Gastrocnemius medialis (tissue), 4 donors: ENCODE data around the gene CNDP1. TPM values are rescaled to one million over a fixed set of nuclear protein-coding genes. Genes with fewer than 3 reads are reported as not detected.

Experiments used
- ATAC-seq, 2 donors: fragments of 150-250 bp; one replicate each; pipeline ENCODE4 v1.9.1; 2016
- DNase-seq, 2 donors: peaks; one replicate each; pipeline ENCODE4 v3.0.0-alpha.2; 2019
- H3K27ac ChIP-seq, 4 donors: fragments of 200-600 bp; sonication (generic); 1 replicate in 1 of 4; 2 replicates in 3 of 4; pipeline ENCODE4 v1.5.1; 2016 to 2018; ENCODE audit warnings: mild to moderate bottlenecking in 2 of 4, moderate library complexity in 1 of 4
- H3K27me3 ChIP-seq, 3 donors: fragments of 200-600 bp; sonication (generic) in 2 of 3; 1 replicate in 1 of 3; 2 replicates in 2 of 3; pipeline versions ENCODE4 v1.5.1 to v1.6.0; 2016 to 2019; ENCODE audit warnings: mild to moderate bottlenecking in 1 of 3, moderate library complexity in 1 of 3
- H3K36me3 ChIP-seq, 2 donors: fragments of 200-600 bp; sonication (generic) in 1 of 2; one replicate each; pipeline ENCODE4 v1.5.1; 2017 to 2018
- H3K4me1 ChIP-seq, 2 donors: fragments of 200-600 bp; sonication (generic) in 1 of 2; one replicate each; pipeline ENCODE4 v1.5.1; 2016 to 2017; ENCODE audit warnings: mild to moderate bottlenecking in 2 of 2
- H3K4me3 ChIP-seq, 4 donors: fragments of 200-600 bp; sonication (generic) in 3 of 4; 1 replicate in 1 of 4; 2 replicates in 3 of 4; pipeline ENCODE4 v1.5.1; 2016 to 2019; ENCODE audit warnings: mild to moderate bottlenecking in 2 of 4
- H3K9me3 ChIP-seq, 3 donors: fragments of 200-600 bp; sonication (generic) in 2 of 3; 1 replicate in 1 of 3; 2 replicates in 2 of 3; pipeline ENCODE4 v1.5.1; 2016 to 2019
- POLR2A ChIP-seq, 2 donors: fragments of 450-650 bp; IDR thresholded peaks; one replicate each; pipeline ENCODE4 v1.6.1; 2017; ENCODE audit warnings: antibody characterized with exemption in 2 of 2, mild to moderate bottlenecking in 2 of 2, moderate library complexity in 2 of 2
- in situ Hi-C, 4 donors: fragments of 200-750 bp; cut with MboI; loops; one replicate each; pipeline versions ENCODE4 v1.15.0 to v1.8.0; 2017; ENCODE audit warnings: low sequenced_read_pairs in 4 of 4
- intact Hi-C: fragments of 100-400 bp; cut with DNase I; formaldehyde crosslinking; loops from one replicate; pipeline ENCODE4 v1.15.1; 2023; ENCODE audit warnings: low total_unique reads
- total RNA-seq, 4 donors: library from RNA; depleted of rRNA; stranded (reverse); fragments of >200 nt; gene quantifications; one replicate each; pipeline versions ENCODE4 v1.1.0 to v1.2.3, GENCODE V29; 2016
- TF ChIP-seq, protein P1 (sequence below), 5 experiments: fragments of 450-650 bp in 3 of 5; fragments of 200-600 bp in 2 of 5; sonication (generic) in 2 of 5; IDR thresholded peaks in 4 of 5; conservative IDR thresholded peaks in 1 of 5; 1 replicate in 4 of 5; 2 replicates in 1 of 5; pipeline ENCODE4 v1.5.1; 2016 to 2019; ENCODE audit warnings: antibody characterized with exemption in 5 of 5, mild to moderate bottlenecking in 3 of 5, moderate library complexity in 3 of 5

The CNDP1 gene
- total RNA-seq, 4 donors from 2014 or later = not detected

DNA sequence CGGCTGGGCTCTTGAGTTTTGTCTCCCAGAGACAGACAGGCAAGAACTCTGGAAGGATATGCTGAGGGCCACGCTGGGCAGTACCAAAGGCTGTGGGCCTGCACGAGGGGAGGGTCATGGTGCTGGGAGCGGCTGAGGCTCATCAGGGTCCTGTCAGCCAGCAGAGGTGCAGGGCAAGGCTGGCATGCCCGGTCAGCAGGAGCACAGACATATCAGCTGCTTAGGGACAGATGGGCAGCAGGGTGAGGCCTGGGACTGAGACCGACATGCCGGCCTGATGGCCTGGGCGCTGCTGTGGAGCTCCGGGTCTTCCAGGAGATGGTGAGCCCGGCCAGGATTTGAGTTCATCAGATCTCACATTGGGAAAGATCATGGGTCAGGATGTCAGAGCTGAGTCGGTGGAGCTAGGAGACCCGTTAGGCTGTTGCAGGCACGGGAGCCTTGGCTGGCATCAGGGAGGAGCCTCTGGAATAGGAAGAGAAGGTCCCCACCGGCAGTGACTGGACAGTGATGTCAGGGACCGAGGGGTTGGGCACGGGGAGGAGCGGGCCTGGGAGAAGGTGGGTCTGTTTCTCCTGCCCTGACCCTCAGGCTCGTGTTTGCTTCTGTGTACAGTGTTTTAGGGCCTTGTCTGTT lies 19.3 kb upstream of the CNDP1 start:
- TF ChIP-seq, protein P1, sequence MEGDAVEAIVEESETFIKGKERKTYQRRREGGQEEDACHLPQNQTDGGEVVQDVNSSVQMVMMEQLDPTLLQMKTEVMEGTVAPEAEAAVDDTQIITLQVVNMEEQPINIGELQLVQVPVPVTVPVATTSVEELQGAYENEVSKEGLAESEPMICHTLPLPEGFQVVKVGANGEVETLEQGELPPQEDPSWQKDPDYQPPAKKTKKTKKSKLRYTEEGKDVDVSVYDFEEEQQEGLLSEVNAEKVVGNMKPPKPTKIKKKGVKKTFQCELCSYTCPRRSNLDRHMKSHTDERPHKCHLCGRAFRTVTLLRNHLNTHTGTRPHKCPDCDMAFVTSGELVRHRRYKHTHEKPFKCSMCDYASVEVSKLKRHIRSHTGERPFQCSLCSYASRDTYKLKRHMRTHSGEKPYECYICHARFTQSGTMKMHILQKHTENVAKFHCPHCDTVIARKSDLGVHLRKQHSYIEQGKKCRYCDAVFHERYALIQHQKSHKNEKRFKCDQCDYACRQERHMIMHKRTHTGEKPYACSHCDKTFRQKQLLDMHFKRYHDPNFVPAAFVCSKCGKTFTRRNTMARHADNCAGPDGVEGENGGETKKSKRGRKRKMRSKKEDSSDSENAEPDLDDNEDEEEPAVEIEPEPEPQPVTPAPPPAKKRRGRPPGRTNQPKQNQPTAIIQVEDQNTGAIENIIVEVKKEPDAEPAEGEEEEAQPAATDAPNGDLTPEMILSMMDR (IDR thresholded peaks at IDR 0.05 in 4 of 5, conservative IDR thresholded peaks at IDR 0.05 in 1 of 5) = no peak
- no peak for TF ChIP-seq POLR2A (IDR thresholded peaks at IDR 0.05)
- Histone ChIP-seq H3K4me3 (no peak overlapping the region), H3K4me1 (no peaks in the 10 kb centered on the region), H3K27ac (no peak overlapping the region), H3K27me3 (no peaks in the 10 kb centered on the region), H3K36me3 (peaks cover 0 to 89% of the 10 kb centered on the region in 2 donors), H3K9me3 (no peaks in the 10 kb centered on the region)
- ATAC-seq (no peak), DNase-seq (no peak)
- intact Hi-C loops (no loop called here), in situ Hi-C loops (no loop called here)

DNA sequence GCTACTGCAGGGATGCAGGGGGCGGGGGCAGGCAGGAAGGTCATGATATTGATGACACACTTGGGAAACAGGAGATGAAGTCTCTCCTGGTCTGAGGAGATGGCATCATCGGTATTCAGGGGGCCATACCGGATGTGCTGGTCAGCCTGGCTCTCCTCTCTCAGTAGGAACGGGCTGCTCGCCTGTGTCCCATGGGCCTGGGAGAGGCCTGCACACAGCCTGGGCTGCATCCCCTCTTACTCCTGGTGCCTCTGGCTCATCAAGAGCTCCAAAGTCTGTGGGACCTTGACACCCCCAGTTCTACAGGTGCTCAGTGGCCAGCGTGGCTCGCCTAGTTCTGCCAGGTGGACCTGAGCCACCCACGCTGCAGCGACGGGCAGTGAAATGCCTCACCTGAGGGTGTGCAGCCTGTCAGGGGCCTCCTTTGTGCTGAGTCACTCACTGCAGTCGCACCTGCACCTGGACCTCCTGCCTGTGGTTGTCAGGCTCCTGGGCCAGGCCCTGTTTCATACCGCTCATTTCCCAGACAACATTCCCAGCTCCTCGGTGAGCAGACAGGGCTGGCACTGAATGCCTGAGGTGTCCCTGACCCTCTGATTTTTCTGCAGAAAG lies 18.6 kb upstream of the CNDP1 start:
- H3K9me3 ChIP-seq = no peaks in the 10 kb centered on the region
- no peaks in the 10 kb centered on the region for H3K4me1 ChIP-seq
- ATAC-seq = no peak
- in situ Hi-C loops (no loop called here), intact Hi-C loops (no loop called here)
- no peak overlapping the region for H3K27ac ChIP-seq
- H3K36me3 ChIP-seq = peaks cover 0 to 89% of the 10 kb centered on the region in 2 donors
- TF ChIP-seq, protein P1 (IDR thresholded peaks at IDR 0.05 in 4 of 5, conservative IDR thresholded peaks at IDR 0.05 in 1 of 5) = no peak
- TF ChIP-seq POLR2A (IDR thresholded peaks at IDR 0.05) = no peak
- no peak overlapping the region for H3K4me3 ChIP-seq
- no peak for DNase-seq
- H3K27me3 ChIP-seq = no peaks in the 10 kb centered on the region

DNA sequence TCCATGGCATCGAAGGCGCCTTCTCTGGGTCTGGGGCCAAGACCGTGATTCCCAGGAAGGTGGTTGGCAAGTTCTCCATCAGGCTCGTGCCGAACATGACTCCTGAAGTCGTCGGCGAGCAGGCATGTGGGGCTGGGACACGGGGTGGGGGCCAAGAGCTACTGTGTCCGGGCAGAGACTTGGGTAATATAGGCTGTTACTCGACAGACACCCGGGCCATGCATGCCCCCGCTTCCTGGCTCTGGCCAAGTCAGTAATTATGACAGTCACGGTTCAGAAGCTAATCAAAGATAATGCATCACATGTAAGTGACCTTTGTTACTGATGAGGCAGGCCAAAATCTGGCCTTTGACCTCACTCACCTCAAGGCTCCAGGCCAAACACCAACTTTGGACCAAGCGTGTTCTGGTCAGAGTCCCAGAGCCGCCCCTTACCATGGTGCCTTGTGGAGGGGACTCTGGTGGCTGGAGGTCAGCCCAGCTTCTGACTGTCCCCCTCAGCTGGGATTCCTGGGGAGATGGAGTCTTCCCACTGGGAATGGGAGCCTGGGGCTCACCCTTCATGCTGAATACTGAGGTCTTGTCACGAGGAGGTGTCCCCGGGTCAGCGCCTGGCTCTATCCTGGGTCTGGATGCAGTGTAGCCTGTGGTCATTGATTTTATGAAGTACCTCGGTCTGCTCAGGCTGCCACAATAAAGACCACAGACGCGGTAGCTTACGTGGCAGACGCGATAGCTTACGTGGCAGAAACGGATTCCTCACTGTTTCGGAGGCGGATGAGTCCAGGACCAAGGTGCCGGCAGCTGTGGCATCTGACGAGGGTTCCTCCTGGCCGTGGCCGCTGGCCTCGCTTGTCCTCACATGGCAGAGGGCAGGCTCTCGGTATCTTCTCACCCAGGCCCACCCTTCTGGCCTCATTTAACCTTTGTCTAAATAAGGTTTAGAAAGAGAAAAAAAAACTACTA lies 17.7 kb upstream of the CNDP1 start:
- intact Hi-C loops (no loop called here), in situ Hi-C loops (no loop called here)
- ATAC-seq (no peak), DNase-seq (no peak)
- Histone ChIP-seq H3K4me1 (no peaks in the 10 kb centered on the region), H3K4me3 (no peak overlapping the region), H3K36me3 (peaks cover 0 to 81% of the 10 kb centered on the region in 2 donors), H3K27ac (no peak overlapping the region), H3K9me3 (no peaks in the 10 kb centered on the region), H3K27me3 (no peaks in the 10 kb centered on the region)
- TF ChIP-seq POLR2A (IDR thresholded peaks at IDR 0.05) = no peak
- TF ChIP-seq, protein P1 (IDR thresholded peaks at IDR 0.05 in 4 of 5, conservative IDR thresholded peaks at IDR 0.05 in 1 of 5) = no peak

DNA sequence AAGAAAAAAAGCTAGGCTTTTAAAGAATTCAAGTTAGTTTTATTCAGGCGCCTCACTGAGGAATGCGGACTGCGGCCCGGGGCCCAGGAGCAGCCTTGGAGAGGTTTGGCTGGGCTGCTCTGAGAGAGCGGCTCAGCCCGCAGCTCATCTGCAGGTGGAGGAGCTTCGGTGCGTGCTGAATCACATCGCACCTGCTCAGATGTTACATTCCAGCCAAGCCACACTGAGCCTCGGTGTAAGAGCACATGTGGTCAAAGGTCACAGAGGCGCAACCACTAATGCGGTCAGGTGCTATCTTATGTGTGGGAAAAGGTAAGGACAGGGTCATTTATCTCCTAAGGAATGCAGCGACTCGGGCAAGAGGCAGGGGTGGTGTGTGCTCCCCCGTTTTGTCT lies 17.1 kb upstream of the CNDP1 start:
- H3K4me1 ChIP-seq = no peaks in the 10 kb centered on the region
- ATAC-seq (no peak), DNase-seq (no peak)
- H3K36me3 ChIP-seq = peaks cover 0 to 75% of the 10 kb centered on the region in 2 donors
- in situ Hi-C loops (no loop called here), intact Hi-C loops (no loop called here)
- H3K27me3 ChIP-seq = no peaks in the 10 kb centered on the region
- H3K9me3 ChIP-seq = no peaks in the 10 kb centered on the region
- H3K27ac ChIP-seq = no peak overlapping the region
- no peak overlapping the region for H3K4me3 ChIP-seq
- TF ChIP-seq POLR2A (IDR thresholded peaks at IDR 0.05) = no peak
- TF ChIP-seq, protein P1 (IDR thresholded peaks at IDR 0.05 in 4 of 5, conservative IDR thresholded peaks at IDR 0.05 in 1 of 5) = no peak
